IPS-NIHi7 (cell line): ENCODE data around the gene TBX1.
A peak's percentile ranks its signal among the peaks of the same experiment; 100 is the strongest.
"Not testable (repeated sequence)": the region's sequence is repeated elsewhere in the genome, so short reads cannot be mapped to it uniquely, and the experiment has no call there.

Experiments
- DNase-seq: peaks from one replicate; pipeline ENCODE4 v3.0.0; 2012; ENCODE audit warnings: mixed read lengths; ENCODE audit errors: extremely low spot score

The TBX1 gene

GRCh38 chr22:19764636-19765476 lies 4.3 kb downstream of the TBX1 start:
- no peak for DNase-seq

DNA sequence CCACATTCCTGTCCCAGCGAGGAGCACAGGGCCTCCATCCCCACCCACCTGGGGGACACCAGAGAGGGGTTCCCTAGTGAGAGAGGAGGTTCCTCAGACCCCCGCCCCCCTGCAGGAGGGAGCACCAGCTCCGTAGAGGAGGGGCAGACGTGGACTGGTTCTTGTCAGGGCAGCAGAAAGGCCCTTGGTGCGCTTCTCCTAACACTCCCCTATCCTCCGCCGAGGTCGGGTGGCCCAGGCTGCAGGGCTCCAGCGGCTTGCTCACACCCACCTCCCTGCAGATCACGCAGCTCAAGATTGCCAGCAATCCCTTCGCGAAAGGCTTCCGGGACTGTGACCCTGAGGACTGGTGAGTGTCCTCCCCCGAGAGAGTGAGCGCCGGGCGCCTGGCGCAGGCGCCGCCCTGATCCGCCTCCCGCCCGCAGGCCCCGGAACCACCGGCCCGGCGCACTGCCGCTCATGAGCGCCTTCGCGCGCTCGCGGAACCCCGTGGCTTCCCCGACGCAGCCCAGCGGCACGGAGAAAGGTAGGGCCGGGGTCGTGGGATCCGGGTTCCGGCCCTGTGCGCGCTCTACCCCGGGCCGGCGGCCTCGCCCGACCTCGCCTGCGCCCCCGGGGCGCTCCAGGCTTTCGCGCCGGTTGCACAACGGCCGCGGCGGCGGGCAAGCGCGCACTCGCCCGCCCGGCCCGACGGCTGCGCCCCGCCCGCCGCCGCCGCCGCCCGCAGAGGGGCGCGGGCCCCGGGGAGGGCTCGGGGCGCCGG lies 5.1 kb downstream of the TBX1 start:
- no peak for DNase-seq

DNA sequence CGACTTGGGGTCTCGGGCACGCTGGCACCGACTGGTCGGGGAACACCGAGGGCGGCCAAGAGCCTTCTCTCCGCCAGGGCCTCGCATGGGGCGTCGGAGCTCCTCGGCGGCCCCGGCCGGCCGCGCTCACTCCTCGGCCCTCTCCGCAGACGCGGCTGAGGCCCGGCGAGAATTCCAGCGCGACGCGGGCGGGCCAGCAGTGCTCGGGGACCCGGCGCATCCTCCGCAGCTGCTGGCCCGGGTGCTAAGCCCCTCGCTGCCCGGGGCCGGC lies 5.6 kb downstream of the TBX1 start:
- DNase-seq = no peak

DNA sequence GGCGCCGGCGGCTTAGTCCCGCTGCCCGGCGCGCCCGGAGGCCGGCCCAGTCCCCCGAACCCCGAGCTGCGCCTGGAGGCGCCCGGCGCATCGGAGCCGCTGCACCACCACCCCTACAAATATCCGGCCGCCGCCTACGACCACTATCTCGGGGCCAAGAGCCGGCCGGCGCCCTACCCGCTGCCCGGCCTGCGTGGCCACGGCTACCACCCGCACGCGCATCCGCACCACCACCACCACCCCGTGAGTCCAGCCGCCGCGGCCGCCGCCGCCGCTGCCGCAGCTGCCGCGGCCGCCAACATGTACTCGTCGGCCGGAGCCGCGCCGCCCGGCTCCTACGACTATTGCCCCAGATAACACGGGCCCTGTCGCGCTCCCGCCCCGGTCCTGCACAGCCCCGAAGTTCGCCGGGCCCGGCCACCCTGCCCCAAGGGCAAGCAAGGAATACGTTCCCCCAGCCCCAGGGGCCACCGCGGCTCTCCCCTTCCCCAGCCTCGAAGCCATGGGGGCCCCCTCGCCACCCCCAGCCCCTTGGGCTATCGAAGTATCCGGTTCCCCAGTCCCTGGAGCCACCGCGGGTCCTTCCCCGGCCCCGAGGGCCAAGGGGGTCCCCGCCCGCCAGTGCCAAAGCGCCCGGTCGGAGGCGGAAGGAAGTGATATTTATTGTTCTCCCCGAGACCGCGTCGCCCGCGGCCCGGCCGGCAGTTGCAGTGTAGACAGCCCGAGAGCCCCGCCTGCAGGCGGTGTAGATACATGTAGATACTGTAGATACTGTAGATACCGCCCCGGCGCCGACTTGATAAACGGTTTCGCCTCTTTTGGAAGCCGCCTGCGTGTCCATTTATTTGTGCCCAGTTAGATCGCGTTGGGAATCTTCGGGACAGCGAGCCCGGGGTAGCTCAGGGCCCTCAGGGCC lies 6.2 kb downstream of the TBX1 start:
- no peak for DNase-seq

DNA sequence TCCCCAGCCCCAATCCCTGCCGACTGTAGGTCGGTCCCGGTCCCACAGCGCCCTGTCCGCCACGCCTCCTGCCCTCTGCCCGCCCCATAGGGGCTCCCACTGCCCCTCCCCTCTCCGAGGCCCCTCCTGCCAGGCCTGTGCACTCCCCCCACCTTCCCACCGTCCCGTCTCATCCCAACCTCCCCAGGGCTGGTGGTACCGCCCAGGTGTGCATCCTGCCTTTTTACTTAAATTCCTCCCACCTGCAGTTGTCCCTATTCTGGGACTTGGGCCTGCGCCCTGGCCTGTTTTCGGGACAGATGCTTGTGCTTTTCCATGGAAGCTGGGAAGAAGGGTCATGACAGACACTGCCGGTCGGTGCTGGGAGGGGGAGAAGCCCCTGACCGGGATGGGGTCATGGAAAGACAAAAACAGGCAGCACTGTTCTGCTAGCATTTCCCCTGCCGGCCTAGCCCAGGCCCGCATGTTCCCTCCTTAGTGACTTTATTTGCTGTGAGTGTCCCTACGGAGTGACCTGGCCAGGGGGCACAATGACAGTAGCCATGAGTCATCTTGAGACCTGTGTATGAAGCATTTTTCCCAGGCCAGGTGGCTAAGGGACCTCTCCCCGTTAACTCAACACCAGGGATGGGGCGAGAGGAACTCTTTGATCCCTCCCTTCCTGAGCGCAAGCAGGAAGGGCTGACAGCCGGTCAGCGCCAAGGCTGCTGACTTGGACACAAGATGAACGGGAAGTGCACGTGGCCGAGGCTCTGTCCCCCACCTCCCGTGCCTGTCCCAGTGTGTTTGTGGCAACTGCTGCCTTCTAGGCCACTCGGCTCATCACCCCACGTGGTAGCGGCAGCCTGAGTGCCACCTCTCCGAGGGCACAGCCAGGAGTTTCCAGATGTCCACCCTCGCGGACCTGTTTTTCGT lies 7.1 kb downstream of the TBX1 start:
- DNase-seq = peak; percentile 76

GRCh38 chr22:19769393-19769715 lies 8.8 kb downstream of the TBX1 start:
- DNase-seq = no peak

DNA sequence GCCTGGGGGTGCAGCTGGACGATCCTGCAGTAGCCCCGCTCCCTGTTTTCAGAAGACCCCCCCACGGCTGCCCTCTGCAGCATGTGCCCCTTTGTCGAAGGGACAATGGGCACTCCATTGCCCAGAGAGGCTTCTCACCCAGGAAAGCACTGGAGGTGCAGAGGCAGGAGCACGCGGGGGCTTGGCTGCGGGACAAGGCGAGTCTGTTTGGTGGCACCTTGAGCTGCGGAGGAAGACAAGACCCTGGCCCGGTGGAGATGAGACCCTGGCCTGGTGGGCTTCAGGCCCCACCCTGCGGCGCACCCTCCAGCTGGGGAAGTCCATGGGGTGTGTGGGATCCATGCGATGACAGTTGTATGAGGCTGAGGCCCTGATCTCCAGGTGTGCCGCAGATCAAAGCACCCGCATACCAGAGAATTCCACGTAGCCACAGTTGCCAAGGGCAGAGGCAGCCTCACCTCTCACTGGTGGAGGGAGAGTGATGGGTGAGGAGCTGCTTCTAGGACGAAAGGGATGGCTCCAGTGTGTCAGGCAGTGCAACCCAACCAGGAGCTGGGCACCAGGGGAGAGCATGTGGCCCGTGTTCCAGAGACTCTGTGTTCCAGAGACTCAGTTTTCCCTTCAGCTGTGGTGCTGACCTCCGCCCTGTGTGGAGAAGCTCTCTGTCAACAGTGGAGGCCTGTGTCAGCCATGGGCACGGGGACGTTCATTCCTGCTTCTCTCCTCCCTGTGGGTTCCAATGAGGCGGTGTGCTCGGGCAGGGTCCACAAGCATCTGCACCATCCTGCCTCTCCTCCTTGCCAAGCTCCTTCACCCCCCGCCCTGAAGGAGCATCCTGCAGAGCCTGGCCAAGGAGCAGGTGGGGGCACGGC lies 10.0 kb downstream of the TBX1 start:
- no peak for DNase-seq

GRCh38 chr22:19772422-19772672 lies 11.8 kb downstream of the TBX1 start:
- DNase-seq = no peak

GRCh38 chr22:19772673-19773469 lies 12.3 kb downstream of the TBX1 start:
- DNase-seq = no peak

GRCh38 chr22:19773470-19774040 lies 13.0 kb downstream of the TBX1 start:
- DNase-seq = no peak

GRCh38 chr22:19774628-19775027 lies 14.1 kb downstream of the TBX1 start:
- DNase-seq = no peak

DNA sequence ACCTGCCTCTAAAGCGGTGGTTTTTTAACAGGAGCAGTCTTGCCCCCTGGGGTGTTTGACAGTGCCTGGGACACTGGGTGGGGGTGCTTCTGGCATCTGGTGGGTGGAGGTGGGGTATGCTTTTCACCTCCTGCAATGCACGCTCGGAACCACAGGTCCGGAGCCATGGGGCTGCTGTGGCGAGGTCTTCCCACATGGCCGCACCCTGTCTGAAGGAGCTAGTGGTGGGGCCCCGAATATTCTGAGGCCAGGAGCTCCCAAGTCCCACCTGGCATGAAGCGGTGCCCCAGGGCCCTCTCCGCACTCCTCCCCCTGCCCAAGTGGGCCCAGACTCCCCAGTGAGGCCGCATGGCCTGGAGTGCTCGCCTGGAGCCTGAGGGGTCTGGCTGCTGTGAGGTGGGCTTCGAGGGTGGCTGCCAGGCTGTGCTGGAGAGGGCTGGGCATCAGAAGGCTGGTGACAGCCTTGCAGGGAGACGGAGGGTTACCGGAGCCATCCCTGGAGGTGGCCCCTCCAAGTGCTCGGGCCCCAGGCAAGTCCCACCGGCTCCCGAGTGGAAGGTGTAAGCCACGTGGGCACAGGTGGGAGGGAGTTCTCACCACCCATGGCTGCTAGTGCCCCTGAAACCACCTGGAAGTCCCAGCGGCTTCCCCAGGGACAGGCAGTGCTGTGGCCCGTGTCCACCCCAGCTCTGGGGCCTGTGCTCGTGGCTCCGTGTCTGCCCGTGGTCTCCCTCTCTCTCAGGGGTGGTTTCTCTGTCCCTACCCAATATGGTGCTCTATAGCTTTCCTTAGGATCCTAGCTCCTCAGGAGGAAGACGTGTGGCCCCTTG lies 15.1 kb downstream of the TBX1 start:
- no peak for DNase-seq

GRCh38 chr22:19776433-19777031 lies 16.0 kb downstream of the TBX1 start:
- DNase-seq = no peak

DNA sequence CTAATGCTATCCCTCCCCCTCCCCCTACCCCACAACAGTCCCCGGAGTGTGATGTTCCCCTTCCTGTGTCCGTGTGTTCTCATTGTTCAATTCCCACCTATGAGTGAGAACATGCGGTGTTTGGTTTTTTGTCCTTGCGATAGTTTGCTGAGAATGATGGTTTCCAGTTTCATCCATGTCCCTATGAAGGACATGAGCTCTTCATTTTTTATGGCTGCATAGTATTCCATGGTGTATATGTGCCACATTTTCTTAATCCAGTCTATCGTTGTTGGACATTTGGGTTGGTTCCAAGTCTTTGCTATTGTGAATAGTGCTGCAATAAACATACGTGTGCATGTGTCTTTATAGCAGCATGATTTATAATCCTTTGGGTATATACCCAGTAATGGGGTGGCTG lies 16.6 kb downstream of the TBX1 start:
- DNase-seq = not testable (repeated sequence)

- DNase-seq = no peak
These were observed 18.4 kb downstream of the TBX1 start for GRCh38 chr22:19779011-19779421.

DNA sequence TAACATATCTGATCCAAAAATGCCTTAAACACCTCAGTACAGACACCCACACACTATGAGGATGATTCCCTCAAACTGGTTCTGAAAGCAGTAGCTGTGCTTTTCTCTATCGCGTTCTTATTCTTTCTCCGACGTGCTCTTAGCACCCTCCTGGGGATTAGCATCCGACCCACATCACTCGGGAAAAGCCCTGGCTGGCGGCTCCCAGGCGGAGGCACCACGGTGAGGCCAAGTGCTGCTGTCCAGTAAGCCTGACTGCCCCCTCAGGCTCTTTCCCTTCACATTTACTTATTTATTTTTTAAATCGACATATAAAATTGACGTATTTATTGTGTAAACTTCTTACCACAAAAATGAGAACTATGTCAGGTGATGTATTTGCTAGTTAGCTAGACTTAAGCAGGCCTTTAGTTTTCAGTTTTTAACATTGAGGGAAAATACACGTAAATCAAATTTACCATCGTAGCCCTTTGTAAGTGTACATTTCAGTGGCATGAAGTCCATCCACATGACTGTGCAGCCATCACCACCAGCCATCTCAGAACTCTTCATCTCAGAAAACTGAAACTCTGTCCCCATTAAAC lies 19.2 kb downstream of the TBX1 start:
- DNase-seq = no peak

- DNase-seq = no peak
These were observed 22.0 kb downstream of the TBX1 start for GRCh38 chr22:19782533-19782932.
